Prostate gland (tissue), 2 donors: ENCODE results near the gene PIGT.
A peak's percentile ranks its signal among the peaks of the same experiment; 100 is the strongest.

Source experiments
- CTCF ChIP-seq, 4 experiments: fragments of 200-600 bp in 2 of 4; fragments of 450-650 bp in 2 of 4; sonication (generic) in 2 of 4; IDR thresholded peaks; 1 replicate in 3 of 4; 2 replicates in 1 of 4; pipeline ENCODE4 v1.5.1; 2016 to 2019; ENCODE audit warnings: antibody characterized with exemption in 4 of 4, mild to moderate bottlenecking in 2 of 4, moderate library complexity in 2 of 4
- POLR2A ChIP-seq: fragments of 450-650 bp; IDR thresholded peaks from one replicate; pipeline ENCODE4 v1.6.1; 2016; ENCODE audit warnings: antibody characterized with exemption, mild to moderate bottlenecking
- POLR2AphosphoS5 ChIP-seq: sonication (generic); formaldehyde crosslinking; IDR thresholded peaks from one replicate; pipeline ENCODE4 v1.6.1; 2017; ENCODE audit warnings: antibody characterized with exemption

GRCh38 chr20:45445805-45446562 lies 30.0 kb downstream of the PIGT start:
- no peak for TF ChIP-seq POLR2A
- peak in 1 of 4 experiments; percentile 7 for TF ChIP-seq CTCF (IDR thresholded peaks at IDR 0.05)
- no peak for TF ChIP-seq POLR2AphosphoS5
